H9 (cell line): Measurements from ENCODE around the gene MTOR. TPM values are rescaled to one million over a fixed set of nuclear protein-coding genes. Genes with fewer than 3 reads are reported as not detected.

Source experiments
- DNase-seq: peaks from one replicate; pipeline ENCODE4 v3.0.0-alpha.2; 2017
- H2AFZ ChIP-seq: one replicate; pipeline ENCODE4 v1.6.1; 2013; ENCODE audit warnings: mild to moderate bottlenecking, low read length, control low read depth, moderate library complexity
- H2AK5ac ChIP-seq: 2 replicates; pipeline ENCODE4 v1.6.1; 2013; ENCODE audit warnings: low read length, control low read depth, mixed read lengths; ENCODE audit not compliant: insufficient read length
- H2BK120ac ChIP-seq: one replicate; pipeline ENCODE4 v1.6.1; 2013; ENCODE audit warnings: low read depth, mild to moderate bottlenecking, low read length, control low read depth, inconsistent platforms; ENCODE audit not compliant: poor library complexity, severe bottlenecking
- H2BK12ac ChIP-seq: 2 replicates; pipeline ENCODE4 v1.6.1; 2013; ENCODE audit warnings: low read length, control low read depth, mixed read lengths, low read depth; ENCODE audit not compliant: insufficient read length
- H2BK15ac ChIP-seq: 2 replicates; pipeline ENCODE4 v1.6.1; 2013; ENCODE audit warnings: low read depth, low read length, control low read depth
- H2BK20ac ChIP-seq: one replicate; pipeline ENCODE4 v1.6.1; 2013; ENCODE audit warnings: low read depth, mild to moderate bottlenecking, low read length, control low read depth, inconsistent platforms; ENCODE audit not compliant: poor library complexity, severe bottlenecking
- H2BK5ac ChIP-seq: 2 replicates; pipeline ENCODE4 v1.6.1; 2013; ENCODE audit warnings: low read length, control low read depth, mixed read lengths; ENCODE audit not compliant: insufficient read length
- H3K14ac ChIP-seq: 2 replicates; pipeline ENCODE4 v1.6.1; 2013; ENCODE audit warnings: low read length, control low read depth; ENCODE audit not compliant: insufficient read depth
- H3K18ac ChIP-seq: 2 replicates; pipeline ENCODE4 v1.6.1; 2013; ENCODE audit warnings: low read depth, mild to moderate bottlenecking, mixed read lengths, low read length, control low read depth; ENCODE audit not compliant: insufficient read length
- H3K23ac ChIP-seq: 2 replicates; pipeline ENCODE4 v1.6.1; 2013; ENCODE audit warnings: low read length, control low read depth, mixed read lengths, low read depth; ENCODE audit not compliant: insufficient read length
- H3K23me2 ChIP-seq: 2 replicates; pipeline ENCODE4 v1.6.1; 2013; ENCODE audit warnings: low read depth, mild to moderate bottlenecking, mixed read lengths, low read length, control low read depth; ENCODE audit not compliant: insufficient read length, poor library complexity, severe bottlenecking
- H3K27ac ChIP-seq: 2 replicates; pipeline ENCODE4 v1.5.1; 2013; ENCODE audit warnings: low read length, control low read depth, mixed read lengths, low read depth; ENCODE audit not compliant: insufficient read length
- H3K27me3 ChIP-seq: 2 replicates; pipeline ENCODE4 v1.6.1; 2013; ENCODE audit warnings: low read length, control low read depth, inconsistent platforms; ENCODE audit not compliant: insufficient read depth
- H3K4ac ChIP-seq: 2 replicates; pipeline ENCODE4 v1.6.1; 2013; ENCODE audit warnings: low read depth, mild to moderate bottlenecking, control low read depth, inconsistent platforms, low read length, moderate library complexity
- H3K4me1 ChIP-seq: 2 replicates; pipeline ENCODE4 v1.6.1; 2013; ENCODE audit warnings: low read length, control low read depth, inconsistent platforms; ENCODE audit not compliant: insufficient read depth
- H3K4me2 ChIP-seq: 2 replicates; pipeline ENCODE4 v1.6.1; 2013; ENCODE audit warnings: low read length, control low read depth, mixed read lengths; ENCODE audit not compliant: insufficient read length, insufficient read depth
- H3K56ac ChIP-seq: 2 replicates; pipeline ENCODE4 v1.6.1; 2013; ENCODE audit warnings: low read depth, mild to moderate bottlenecking, mixed read lengths, low read length, control low read depth; ENCODE audit not compliant: insufficient read length
- H3K79me1 ChIP-seq: 2 replicates; pipeline ENCODE4 v1.6.1; 2013; ENCODE audit warnings: low read depth, mild to moderate bottlenecking, moderate library complexity, low read length, control low read depth, inconsistent platforms; ENCODE audit not compliant: insufficient read depth, poor library complexity, severe bottlenecking
- H3K79me2 ChIP-seq: 2 replicates; pipeline ENCODE4 v1.6.1; 2013; ENCODE audit warnings: low read length, control low read depth, inconsistent platforms; ENCODE audit not compliant: insufficient read depth
- H3K9ac ChIP-seq: 2 replicates; pipeline ENCODE4 v1.6.1; 2013; ENCODE audit warnings: low read length, control low read depth, mixed read lengths; ENCODE audit not compliant: insufficient read length; ENCODE audit errors: extremely low read depth
- H3K9me3 ChIP-seq: one replicate; pipeline ENCODE4 v1.6.1; 2013; ENCODE audit warnings: low read depth, low read length, inconsistent platforms; ENCODE audit not compliant: control insufficient read depth
- H3T11ph ChIP-seq: one replicate; pipeline ENCODE4 v1.6.1; 2013; ENCODE audit warnings: mild to moderate bottlenecking, low read length, control low read depth, inconsistent platforms
- H4K20me1 ChIP-seq: one replicate; pipeline ENCODE4 v1.6.1; 2013; ENCODE audit not compliant: control insufficient read depth, insufficient read length, insufficient read depth
- H4K5ac ChIP-seq: 2 replicates; pipeline ENCODE4 v1.6.1; 2013; ENCODE audit warnings: low read depth, mild to moderate bottlenecking, mixed read lengths, low read length, control low read depth; ENCODE audit not compliant: insufficient read length
- H4K8ac ChIP-seq: replicated peaks from 2 replicates; pipeline ENCODE4 v1.6.1; 2013; ENCODE audit warnings: low read length, control low read depth, mixed read lengths, low read depth; ENCODE audit not compliant: insufficient read length
- H4K91ac ChIP-seq: 2 replicates; pipeline ENCODE4 v1.6.1; 2013; ENCODE audit warnings: low read depth, mild to moderate bottlenecking, moderate library complexity, mixed read lengths, low read length, control low read depth; ENCODE audit not compliant: insufficient read length
- H3K27ac Mint-ChIP-seq, 3 experiments: 2 replicates in 2 of 3; 3 replicates in 1 of 3; pipeline ENCODE4 v1.8.0; 2020 to 2021; ENCODE audit warnings: mixed read lengths in 3 of 3, mild to moderate bottlenecking in 1 of 3, moderate library complexity in 1 of 3
- H3K27me3 Mint-ChIP-seq: 2 replicates; pipeline ENCODE4 v1.8.0; 2021; ENCODE audit warnings: low read depth, mild to moderate bottlenecking, moderate library complexity, mixed read lengths
- H3K36me3 Mint-ChIP-seq, 3 experiments: 2 replicates in 2 of 3; 3 replicates in 1 of 3; pipeline ENCODE4 v1.8.0; 2020 to 2021; ENCODE audit warnings: low read depth in 3 of 3, mixed read lengths in 3 of 3; ENCODE audit not compliant: insufficient read depth in 1 of 3
- H3K4me1 Mint-ChIP-seq, 2 experiments: 2 replicates each; pipeline ENCODE4 v1.8.0; 2020; ENCODE audit warnings: mixed read lengths in 2 of 2
- H3K4me3 Mint-ChIP-seq, 2 experiments: 2 replicates in 1 of 2; 3 replicates in 1 of 2; pipeline ENCODE4 v1.8.0; 2020 to 2021; ENCODE audit warnings: mild to moderate bottlenecking in 2 of 2, mixed read lengths in 2 of 2, moderate library complexity in 1 of 2
- H3K9me3 Mint-ChIP-seq, 2 experiments: 2 replicates in 1 of 2; 3 replicates in 1 of 2; pipeline ENCODE4 v1.8.0; 2020; ENCODE audit warnings: mild to moderate bottlenecking in 2 of 2, mixed read lengths in 2 of 2, moderate library complexity in 1 of 2
- WGBS: extraction: QIAGEN DNeasy Blood & Tissue Kit; methylation state at CpG from one replicate; pipeline ENCODE4 v1.1.7; 2013; ENCODE audit warnings: missing lambda C conversion rate, low lambda C conversion rate, mixed read lengths; ENCODE audit not compliant: insufficient read length; ENCODE audit errors: extremely low coverage; 5-methylcytosine and 5-hydroxymethylcytosine counted together
- total RNA-seq: library from RNA; stranded (reverse); gene quantifications from 2 replicates; pipeline ENCODE4 v1.2.1, GENCODE V29; 2021
- TF ChIP-seq, protein P1 (sequence below): fragments of 200-600 bp; sonication (generic); conservative IDR thresholded peaks from 3 replicates; pipeline ENCODE4 v1.8.0; 2021; ENCODE audit warnings: antibody characterized with exemption, mild to moderate bottlenecking

MTOR gene
- total RNA-seq, 1 experiment from 2014 or later: 67.5 TPM

DNA sequence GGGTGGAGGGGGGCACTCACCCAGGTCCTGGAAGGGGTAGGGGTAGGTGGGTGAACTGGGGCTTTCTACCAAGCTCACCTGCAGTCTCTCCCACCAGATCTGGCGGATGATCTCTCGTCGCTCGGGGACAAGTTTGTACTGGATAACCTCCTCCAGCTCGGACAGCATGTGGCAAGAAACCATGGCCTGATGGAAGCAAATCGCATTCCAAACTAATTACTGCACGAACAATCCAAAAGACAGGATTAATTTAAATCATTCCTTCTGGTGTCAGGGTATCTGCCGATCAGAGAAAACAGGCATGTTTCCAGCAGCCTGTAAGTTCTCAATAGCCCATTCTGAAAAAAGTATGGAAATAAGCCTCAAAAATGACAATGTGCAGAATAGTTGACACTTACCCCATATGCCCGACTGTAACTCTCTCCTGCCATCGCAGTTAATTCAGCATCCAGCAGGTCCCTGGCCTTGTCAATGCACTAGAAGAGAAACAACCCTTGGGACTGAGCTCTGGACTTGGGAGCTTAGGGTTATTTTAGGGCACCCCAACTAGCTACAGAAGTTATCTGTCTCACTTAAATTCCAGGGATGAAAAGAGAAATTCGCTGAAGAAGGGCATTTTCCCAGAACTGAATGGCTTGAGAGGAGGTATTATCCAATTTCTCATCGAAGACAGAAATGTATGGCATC, 117.6 kb downstream of the MTOR start:
- H3K27me3 Mint-ChIP-seq: no peaks in the 10 kb centered on the region
- no peaks in the 10 kb centered on the region for H3K23me2 ChIP-seq
- peaks cover 27 to 68% (median 44%) of the 10 kb centered on the region in 3 experiments; a peak in 6 of 7 replicates for H3K36me3 Mint-ChIP-seq
- H3K4me2 ChIP-seq: no peak overlapping the region
- H3K9me3 ChIP-seq: no peaks in the 10 kb centered on the region
- H3K79me2 ChIP-seq: no peaks in the 10 kb centered on the region
- no peak overlapping the region for H3K18ac ChIP-seq
- H4K20me1 ChIP-seq: no peaks in the 10 kb centered on the region
- H4K91ac ChIP-seq: no peak overlapping the region
- DNase-seq: no peak
- H3K4ac ChIP-seq: no peak overlapping the region
- no peak overlapping the region for H4K8ac ChIP-seq
- H3K9me3 Mint-ChIP-seq: no peaks in the 10 kb centered on the region
- no peak overlapping the region for H2BK20ac ChIP-seq
- no peaks in the 10 kb centered on the region for H3K79me1 ChIP-seq
- no peak overlapping the region for H2BK15ac ChIP-seq
- no peak overlapping the region for H2BK12ac ChIP-seq
- H4K5ac ChIP-seq: no peak overlapping the region
- no peak overlapping the region for H3K23ac ChIP-seq
- H3K56ac ChIP-seq: no peak overlapping the region
- H3K27me3 ChIP-seq: no peaks in the 10 kb centered on the region
- TF ChIP-seq, protein P1, sequence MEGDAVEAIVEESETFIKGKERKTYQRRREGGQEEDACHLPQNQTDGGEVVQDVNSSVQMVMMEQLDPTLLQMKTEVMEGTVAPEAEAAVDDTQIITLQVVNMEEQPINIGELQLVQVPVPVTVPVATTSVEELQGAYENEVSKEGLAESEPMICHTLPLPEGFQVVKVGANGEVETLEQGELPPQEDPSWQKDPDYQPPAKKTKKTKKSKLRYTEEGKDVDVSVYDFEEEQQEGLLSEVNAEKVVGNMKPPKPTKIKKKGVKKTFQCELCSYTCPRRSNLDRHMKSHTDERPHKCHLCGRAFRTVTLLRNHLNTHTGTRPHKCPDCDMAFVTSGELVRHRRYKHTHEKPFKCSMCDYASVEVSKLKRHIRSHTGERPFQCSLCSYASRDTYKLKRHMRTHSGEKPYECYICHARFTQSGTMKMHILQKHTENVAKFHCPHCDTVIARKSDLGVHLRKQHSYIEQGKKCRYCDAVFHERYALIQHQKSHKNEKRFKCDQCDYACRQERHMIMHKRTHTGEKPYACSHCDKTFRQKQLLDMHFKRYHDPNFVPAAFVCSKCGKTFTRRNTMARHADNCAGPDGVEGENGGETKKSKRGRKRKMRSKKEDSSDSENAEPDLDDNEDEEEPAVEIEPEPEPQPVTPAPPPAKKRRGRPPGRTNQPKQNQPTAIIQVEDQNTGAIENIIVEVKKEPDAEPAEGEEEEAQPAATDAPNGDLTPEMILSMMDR: no peak
- H3K27ac ChIP-seq: no peak overlapping the region
- no peak overlapping the region for H2AK5ac ChIP-seq
- peaks cover 11 to 14% of the 10 kb centered on the region in 2 experiments for H3K4me1 Mint-ChIP-seq
- H3K14ac ChIP-seq: no peak overlapping the region
- no peak overlapping the region for H2BK5ac ChIP-seq
- WGBS: no CpG with 5 or more reads among the region's 12 CpGs
- H3K27ac Mint-ChIP-seq: no peak overlapping the region
- H3K9ac ChIP-seq: no peak overlapping the region
- H2BK120ac ChIP-seq: no peak overlapping the region
- 0 out of 2 replicates have a peak, but pooled peaks cover 3% of the 10 kb centered on the region for H3K4me1 ChIP-seq
- H2AFZ ChIP-seq: no peak overlapping the region
- no peak overlapping the region for H3T11ph ChIP-seq
- no peak overlapping the region for H3K4me3 Mint-ChIP-seq
